ENCODE data around the gene OMP. TPM values are rescaled to one million over a fixed set of nuclear protein-coding genes. Genes with fewer than 3 reads are reported as not detected.

OMP gene
- total RNA-seq, 1 experiment from 2014 or later, result not detected

DNA sequence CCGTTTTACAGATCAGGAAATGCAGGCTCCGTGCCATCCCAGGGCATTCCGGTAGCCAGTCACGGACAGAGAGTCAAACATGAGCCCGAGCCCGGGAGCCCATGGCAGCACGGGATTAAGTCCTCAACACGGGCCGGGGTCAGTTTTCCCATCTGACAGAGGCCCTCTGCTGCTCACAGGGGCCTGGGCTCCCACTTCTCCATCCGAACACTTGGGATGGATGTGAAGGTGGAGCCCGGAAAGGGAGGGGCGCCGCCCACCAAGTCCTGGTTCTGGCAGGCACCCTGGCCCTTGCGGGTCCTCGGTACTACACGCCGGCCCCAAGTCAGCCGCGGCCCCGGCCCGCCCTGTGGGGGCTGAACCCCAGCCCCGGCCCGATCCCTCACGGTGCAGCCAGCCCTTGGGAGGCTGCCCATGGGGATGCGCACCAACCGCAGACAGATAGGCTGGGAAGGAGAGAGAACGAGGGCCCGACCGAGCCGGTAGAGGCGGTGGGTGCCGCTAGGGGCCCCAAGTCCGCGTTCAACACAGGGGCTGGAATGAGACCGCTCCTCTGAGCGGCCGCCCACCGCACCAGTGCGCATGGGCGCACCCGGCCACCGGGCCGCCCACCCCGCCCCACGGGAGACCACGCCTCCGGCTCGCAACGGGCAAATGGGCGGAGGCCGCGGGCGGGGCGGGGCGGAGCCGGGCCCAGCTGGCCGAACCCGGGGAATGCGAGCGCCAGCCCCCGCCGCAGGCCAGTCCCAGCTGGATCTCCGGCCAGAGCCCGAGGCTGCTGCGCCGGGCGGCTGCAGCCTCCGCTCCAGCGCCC is 36.2 kb upstream of the OMP start, which contains the start of gene CAPN5:
TSS of gene CAPN5 (plus strand) at position 743 of the 814 bp plus-strand sequence. CDS start 17,916 bp downstream, outside the sequence.
- Mint-ChIP-seq H3K27ac (peak within 1 kb of the TSS; percentile 83), H3K36me3 (no peaks in the 10 kb centered on the region), H3K4me1 (peaks cover 23% of the 10 kb centered on the region), H3K4me3 (peak within 1 kb of the TSS; percentile 90), H3K27me3 (ENCODE audit: low read depth) (peaks cover 21% of the 10 kb centered on the region), H3K9me3 (peaks cover 3% of the 10 kb centered on the region; the same call in 1 of the 2 replicates)
- DNase-seq (ENCODE audit: low spot score) (peak; percentile 95), ATAC-seq (peak; percentile 89)
- TF ChIP-seq CREM (CRISPR knock-in tag; IDR thresholded peaks at IDR 0.05), result 0 out of 2 replicates have a peak, but pooled peaks have one; percentile 29
- TF ChIP-seq, protein P1, sequence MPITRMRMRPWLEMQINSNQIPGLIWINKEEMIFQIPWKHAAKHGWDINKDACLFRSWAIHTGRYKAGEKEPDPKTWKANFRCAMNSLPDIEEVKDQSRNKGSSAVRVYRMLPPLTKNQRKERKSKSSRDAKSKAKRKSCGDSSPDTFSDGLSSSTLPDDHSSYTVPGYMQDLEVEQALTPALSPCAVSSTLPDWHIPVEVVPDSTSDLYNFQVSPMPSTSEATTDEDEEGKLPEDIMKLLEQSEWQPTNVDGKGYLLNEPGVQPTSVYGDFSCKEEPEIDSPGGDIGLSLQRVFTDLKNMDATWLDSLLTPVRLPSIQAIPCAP (CRISPR knock-in tag; IDR thresholded peaks at IDR 0.05), result 0 out of 2 replicates have a peak, but pooled peaks have one; percentile 27
- TF ChIP-seq, protein P2, sequence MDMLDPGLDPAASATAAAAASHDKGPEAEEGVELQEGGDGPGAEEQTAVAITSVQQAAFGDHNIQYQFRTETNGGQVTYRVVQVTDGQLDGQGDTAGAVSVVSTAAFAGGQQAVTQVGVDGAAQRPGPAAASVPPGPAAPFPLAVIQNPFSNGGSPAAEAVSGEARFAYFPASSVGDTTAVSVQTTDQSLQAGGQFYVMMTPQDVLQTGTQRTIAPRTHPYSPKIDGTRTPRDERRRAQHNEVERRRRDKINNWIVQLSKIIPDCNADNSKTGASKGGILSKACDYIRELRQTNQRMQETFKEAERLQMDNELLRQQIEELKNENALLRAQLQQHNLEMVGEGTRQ (CRISPR knock-in tag; IDR thresholded peaks at IDR 0.05), result peak; percentile 10; the same call in 1 of the 2 replicates
- peak; percentile 28; the same call in 1 of the 2 replicates for TF ChIP-seq ZBTB21 (CRISPR knock-in tag; IDR thresholded peaks at IDR 0.05; ENCODE audit: borderline replicate concordance)
- TF ChIP-seq, protein P3, sequence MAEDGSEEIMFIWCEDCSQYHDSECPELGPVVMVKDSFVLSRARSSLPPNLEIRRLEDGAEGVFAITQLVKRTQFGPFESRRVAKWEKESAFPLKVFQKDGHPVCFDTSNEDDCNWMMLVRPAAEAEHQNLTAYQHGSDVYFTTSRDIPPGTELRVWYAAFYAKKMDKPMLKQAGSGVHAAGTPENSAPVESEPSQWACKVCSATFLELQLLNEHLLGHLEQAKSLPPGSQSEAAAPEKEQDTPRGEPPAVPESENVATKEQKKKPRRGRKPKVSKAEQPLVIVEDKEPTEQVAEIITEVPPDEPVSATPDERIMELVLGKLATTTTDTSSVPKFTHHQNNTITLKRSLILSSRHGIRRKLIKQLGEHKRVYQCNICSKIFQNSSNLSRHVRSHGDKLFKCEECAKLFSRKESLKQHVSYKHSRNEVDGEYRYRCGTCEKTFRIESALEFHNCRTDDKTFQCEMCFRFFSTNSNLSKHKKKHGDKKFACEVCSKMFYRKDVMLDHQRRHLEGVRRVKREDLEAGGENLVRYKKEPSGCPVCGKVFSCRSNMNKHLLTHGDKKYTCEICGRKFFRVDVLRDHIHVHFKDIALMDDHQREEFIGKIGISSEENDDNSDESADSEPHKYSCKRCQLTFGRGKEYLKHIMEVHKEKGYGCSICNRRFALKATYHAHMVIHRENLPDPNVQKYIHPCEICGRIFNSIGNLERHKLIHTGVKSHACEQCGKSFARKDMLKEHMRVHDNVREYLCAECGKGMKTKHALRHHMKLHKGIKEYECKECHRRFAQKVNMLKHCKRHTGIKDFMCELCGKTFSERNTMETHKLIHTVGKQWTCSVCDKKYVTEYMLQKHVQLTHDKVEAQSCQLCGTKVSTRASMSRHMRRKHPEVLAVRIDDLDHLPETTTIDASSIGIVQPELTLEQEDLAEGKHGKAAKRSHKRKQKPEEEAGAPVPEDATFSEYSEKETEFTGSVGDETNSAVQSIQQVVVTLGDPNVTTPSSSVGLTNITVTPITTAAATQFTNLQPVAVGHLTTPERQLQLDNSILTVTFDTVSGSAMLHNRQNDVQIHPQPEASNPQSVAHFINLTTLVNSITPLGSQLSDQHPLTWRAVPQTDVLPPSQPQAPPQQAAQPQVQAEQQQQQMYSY (CRISPR knock-in tag; IDR thresholded peaks at IDR 0.05), result peak; percentile 41
- TF ChIP-seq GABPB1 (CRISPR knock-in tag; IDR thresholded peaks at IDR 0.05), result 0 out of 2 replicates have a peak, but pooled peaks have one; percentile 30
- TF ChIP-seq SOX15 (CRISPR knock-in tag; IDR thresholded peaks at IDR 0.05), result no peak
- TF ChIP-seq SP1 (CRISPR knock-in tag; conservative IDR thresholded peaks at IDR 0.05), result peak; percentile 79
- 0 out of 2 replicates have a peak, but pooled peaks have one; percentile 27 for TF ChIP-seq FOXK1 (CRISPR knock-in tag; IDR thresholded peaks at IDR 0.05)
- TF ChIP-seq, protein P4, sequence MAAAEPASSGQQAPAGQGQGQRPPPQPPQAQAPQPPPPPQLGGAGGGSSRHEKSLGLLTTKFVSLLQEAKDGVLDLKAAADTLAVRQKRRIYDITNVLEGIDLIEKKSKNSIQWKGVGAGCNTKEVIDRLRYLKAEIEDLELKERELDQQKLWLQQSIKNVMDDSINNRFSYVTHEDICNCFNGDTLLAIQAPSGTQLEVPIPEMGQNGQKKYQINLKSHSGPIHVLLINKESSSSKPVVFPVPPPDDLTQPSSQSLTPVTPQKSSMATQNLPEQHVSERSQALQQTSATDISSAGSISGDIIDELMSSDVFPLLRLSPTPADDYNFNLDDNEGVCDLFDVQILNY (CRISPR knock-in tag; IDR thresholded peaks at IDR 0.05), result peak; percentile 26; the same call in 1 of the 2 replicates
- TF ChIP-seq, protein P5, sequence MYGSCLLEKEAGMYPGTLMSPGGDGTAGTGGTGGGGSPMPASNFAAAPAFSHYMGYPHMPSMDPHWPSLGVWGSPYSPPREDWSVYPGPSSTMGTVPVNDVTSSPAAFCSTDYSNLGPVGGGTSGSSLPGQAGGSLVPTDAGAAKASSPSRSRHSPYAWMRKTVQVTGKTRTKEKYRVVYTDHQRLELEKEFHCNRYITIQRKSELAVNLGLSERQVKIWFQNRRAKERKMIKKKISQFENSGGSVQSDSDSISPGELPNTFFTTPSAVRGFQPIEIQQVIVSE (CRISPR knock-in tag; IDR thresholded peaks at IDR 0.05; ENCODE audit: borderline replicate concordance), result no peak
- peak; percentile 86; the same call in 1 of the 2 replicates for TF ChIP-seq ZNF232 (CRISPR knock-in tag; IDR thresholded peaks at IDR 0.05)
- TF ChIP-seq ZNF121 (CRISPR knock-in tag; IDR thresholded peaks at IDR 0.05), result no peak
- peak; percentile 36; the same call in 1 of the 2 replicates for TF ChIP-seq ETV6 (CRISPR knock-in tag; IDR thresholded peaks at IDR 0.05)
- TF ChIP-seq, protein P6, sequence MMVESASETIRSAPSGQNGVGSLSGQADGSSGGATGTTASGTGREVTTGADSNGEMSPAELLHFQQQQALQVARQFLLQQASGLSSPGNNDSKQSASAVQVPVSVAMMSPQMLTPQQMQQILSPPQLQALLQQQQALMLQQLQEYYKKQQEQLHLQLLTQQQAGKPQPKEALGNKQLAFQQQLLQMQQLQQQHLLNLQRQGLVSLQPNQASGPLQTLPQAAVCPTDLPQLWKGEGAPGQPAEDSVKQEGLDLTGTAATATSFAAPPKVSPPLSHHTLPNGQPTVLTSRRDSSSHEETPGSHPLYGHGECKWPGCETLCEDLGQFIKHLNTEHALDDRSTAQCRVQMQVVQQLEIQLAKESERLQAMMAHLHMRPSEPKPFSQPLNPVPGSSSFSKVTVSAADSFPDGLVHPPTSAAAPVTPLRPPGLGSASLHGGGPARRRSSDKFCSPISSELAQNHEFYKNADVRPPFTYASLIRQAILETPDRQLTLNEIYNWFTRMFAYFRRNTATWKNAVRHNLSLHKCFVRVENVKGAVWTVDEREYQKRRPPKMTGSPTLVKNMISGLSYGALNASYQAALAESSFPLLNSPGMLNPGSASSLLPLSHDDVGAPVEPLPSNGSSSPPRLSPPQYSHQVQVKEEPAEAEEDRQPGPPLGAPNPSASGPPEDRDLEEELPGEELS (CRISPR knock-in tag; IDR thresholded peaks at IDR 0.05), result 0 out of 2 replicates have a peak, but pooled peaks have one; percentile 28
- peak; percentile 49; the same call in 1 of the 2 replicates for TF ChIP-seq SMAD3 (CRISPR knock-in tag; IDR thresholded peaks at IDR 0.05; ENCODE audit: borderline replicate concordance)
- no peak; the same call in 1 of the 2 replicates for TF ChIP-seq RELA (CRISPR knock-in tag; IDR thresholded peaks at IDR 0.05; ENCODE audit: borderline replicate concordance)
- TF ChIP-seq TP53 (CRISPR knock-in tag; IDR thresholded peaks at IDR 0.05), result peak; percentile 75; the same call in 1 of the 2 replicates
- TF ChIP-seq JUN (CRISPR knock-in tag; IDR thresholded peaks at IDR 0.05), result no peak
- TF ChIP-seq, protein P7, sequence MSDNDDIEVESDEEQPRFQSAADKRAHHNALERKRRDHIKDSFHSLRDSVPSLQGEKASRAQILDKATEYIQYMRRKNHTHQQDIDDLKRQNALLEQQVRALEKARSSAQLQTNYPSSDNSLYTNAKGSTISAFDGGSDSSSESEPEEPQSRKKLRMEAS (CRISPR knock-in tag; IDR thresholded peaks at IDR 0.05), result 0 out of 2 replicates have a peak, but pooled peaks have one; percentile 34
- 0 out of 2 replicates have a peak, but pooled peaks have one; percentile 62 for TF ChIP-seq CBFB (CRISPR knock-in tag; IDR thresholded peaks at IDR 0.05; ENCODE audit: low read depth)
- POLR2A ChIA-PET, result interaction anchor here (0.6 kb wide), 1 partner anchor 25 kb away, joined by 5 read pairs; no protein-coding TSS in a partner anchor
- CTCF ChIA-PET, result interaction anchor here (0.9 to 6.3 kb wide), 13 partner anchors 9 to 332 kb away, joined by 3 to 126 read pairs (median 3); no protein-coding TSS in a partner anchor
